ENCODE measurements around the gene KANSL1L. TPM values are rescaled to one million over a fixed set of nuclear protein-coding genes. Genes with fewer than 3 reads are reported as not detected.

KANSL1L gene
- polyA plus RNA-seq, 1 of the 3 experiments (the other 2 are of a cell fraction): 5.5 TPM

DNA sequence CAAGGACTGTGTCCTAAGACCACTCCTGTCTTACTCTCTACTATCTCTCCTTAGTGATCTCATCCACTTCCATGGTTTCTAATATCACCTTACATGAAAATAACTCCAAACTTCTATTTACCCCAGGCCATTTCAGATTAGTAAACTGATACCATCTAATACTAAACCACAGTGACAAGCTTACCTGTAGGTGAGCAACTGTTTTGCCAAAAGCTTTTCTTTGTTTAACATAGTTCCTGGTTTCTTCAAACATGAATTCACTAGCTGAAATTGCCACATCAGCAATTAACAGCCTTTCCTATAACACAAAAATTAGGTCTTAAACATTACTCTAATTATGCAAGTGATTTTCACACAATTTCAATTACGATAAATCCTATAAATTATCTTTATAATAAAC is 31.9 kb upstream of the KANSL1L start:
- H3K4me3 ChIP-seq (ENCODE audit: low read depth in 2 of 2, low read length in 1 of 2): no peak overlapping the region
- POLR2A ChIA-PET: no interaction called here

GRCh38 chr2:210199854-210200253 is 28.6 kb upstream of the KANSL1L start:
- H3K4me3 ChIP-seq (ENCODE audit: low read depth in 2 of 2, low read length in 1 of 2): no peak overlapping the region
- ChIA-PET CTCF (interaction anchor here (1.5 to 1.9 kb wide), 8 partner anchors 8 to 866 kb away, joined by 4 to 15 read pairs (median 8); no protein-coding TSS in a partner anchor), POLR2A (no interaction called here)
- H3K27ac ChIP-seq (ENCODE audit: low read depth in 2 of 2, low read length in 1 of 2): no peak overlapping the region
- no peaks in the 10 kb centered on the region for H3K27me3 ChIP-seq (ENCODE audit: insufficient read depth)
- no peaks in the 10 kb centered on the region for H4K20me1 ChIP-seq (ENCODE audit: insufficient read depth)
- H3K9me3 ChIP-seq: no peaks in the 10 kb centered on the region
- H3K79me2 ChIP-seq (ENCODE audit: insufficient read depth): no peaks in the 10 kb centered on the region
- no peaks in the 10 kb centered on the region for H3K9me2 ChIP-seq
- no peak overlapping the region for H3K9ac ChIP-seq
- TF ChIP-seq, protein P1, sequence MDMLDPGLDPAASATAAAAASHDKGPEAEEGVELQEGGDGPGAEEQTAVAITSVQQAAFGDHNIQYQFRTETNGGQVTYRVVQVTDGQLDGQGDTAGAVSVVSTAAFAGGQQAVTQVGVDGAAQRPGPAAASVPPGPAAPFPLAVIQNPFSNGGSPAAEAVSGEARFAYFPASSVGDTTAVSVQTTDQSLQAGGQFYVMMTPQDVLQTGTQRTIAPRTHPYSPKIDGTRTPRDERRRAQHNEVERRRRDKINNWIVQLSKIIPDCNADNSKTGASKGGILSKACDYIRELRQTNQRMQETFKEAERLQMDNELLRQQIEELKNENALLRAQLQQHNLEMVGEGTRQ (IDR thresholded peaks at IDR 0.05; ENCODE audit: borderline replicate concordance, low read depth, low read length): no peak
- TF ChIP-seq TEAD4 (IDR thresholded peaks at IDR 0.05; ENCODE audit: borderline replicate concordance, insufficient read depth) (no peak), MXI1 (IDR thresholded peaks at IDR 0.05; ENCODE audit: low read depth, low read length) (no peak), TAF1 (IDR thresholded peaks at IDR 0.05; ENCODE audit: borderline replicate concordance, low read depth, low read length) (no peak)
- TF ChIP-seq, protein P2, sequence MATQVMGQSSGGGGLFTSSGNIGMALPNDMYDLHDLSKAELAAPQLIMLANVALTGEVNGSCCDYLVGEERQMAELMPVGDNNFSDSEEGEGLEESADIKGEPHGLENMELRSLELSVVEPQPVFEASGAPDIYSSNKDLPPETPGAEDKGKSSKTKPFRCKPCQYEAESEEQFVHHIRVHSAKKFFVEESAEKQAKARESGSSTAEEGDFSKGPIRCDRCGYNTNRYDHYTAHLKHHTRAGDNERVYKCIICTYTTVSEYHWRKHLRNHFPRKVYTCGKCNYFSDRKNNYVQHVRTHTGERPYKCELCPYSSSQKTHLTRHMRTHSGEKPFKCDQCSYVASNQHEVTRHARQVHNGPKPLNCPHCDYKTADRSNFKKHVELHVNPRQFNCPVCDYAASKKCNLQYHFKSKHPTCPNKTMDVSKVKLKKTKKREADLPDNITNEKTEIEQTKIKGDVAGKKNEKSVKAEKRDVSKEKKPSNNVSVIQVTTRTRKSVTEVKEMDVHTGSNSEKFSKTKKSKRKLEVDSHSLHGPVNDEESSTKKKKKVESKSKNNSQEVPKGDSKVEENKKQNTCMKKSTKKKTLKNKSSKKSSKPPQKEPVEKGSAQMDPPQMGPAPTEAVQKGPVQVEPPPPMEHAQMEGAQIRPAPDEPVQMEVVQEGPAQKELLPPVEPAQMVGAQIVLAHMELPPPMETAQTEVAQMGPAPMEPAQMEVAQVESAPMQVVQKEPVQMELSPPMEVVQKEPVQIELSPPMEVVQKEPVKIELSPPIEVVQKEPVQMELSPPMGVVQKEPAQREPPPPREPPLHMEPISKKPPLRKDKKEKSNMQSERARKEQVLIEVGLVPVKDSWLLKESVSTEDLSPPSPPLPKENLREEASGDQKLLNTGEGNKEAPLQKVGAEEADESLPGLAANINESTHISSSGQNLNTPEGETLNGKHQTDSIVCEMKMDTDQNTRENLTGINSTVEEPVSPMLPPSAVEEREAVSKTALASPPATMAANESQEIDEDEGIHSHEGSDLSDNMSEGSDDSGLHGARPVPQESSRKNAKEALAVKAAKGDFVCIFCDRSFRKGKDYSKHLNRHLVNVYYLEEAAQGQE (IDR thresholded peaks at IDR 0.05; ENCODE audit: low read depth, low read length): no peak
- H3F3A ChIP-seq (replicated peaks; ENCODE audit: insufficient read depth): no peaks in the 10 kb centered on the region
- 63% methylated on average over 3 of the region's 3 CpGs for WGBS (ENCODE audit: low lambda C conversion rate)
- no peak overlapping the region for H3K4me2 ChIP-seq
- H3K4me1 ChIP-seq (ENCODE audit: control insufficient read depth in 1 of 2, insufficient read depth in 2 of 2, low read depth in 1 of 2, low read length in 1 of 2): peaks cover 4 to 7% of the 10 kb centered on the region in 2 experiments; a peak in 3 of 4 replicates
- DNase-seq: no peak
- no peaks in the 10 kb centered on the region for H3K36me3 ChIP-seq (replicated peaks in 1 of 2; ENCODE audit: control insufficient read depth in 1 of 2, insufficient read depth in 2 of 2, low read length in 1 of 2)
- H2AFZ ChIP-seq (ENCODE audit: low read depth): no peak overlapping the region

More for the DNA sequence above, 31.9 kb upstream of the KANSL1L start:
- no peaks in the 10 kb centered on the region for H3K27me3 ChIP-seq (ENCODE audit: insufficient read depth)
- H3K9ac ChIP-seq: no peak overlapping the region
- WGBS (ENCODE audit: low lambda C conversion rate): 28% methylated on average over 1 of the region's 1 CpG
- no peaks in the 10 kb centered on the region for H3K79me2 ChIP-seq (ENCODE audit: insufficient read depth)
- H2AFZ ChIP-seq (ENCODE audit: low read depth): no peak overlapping the region
- no peaks in the 10 kb centered on the region for H3K9me2 ChIP-seq
- no peaks in the 10 kb centered on the region for H3K9me3 ChIP-seq
- H4K20me1 ChIP-seq (ENCODE audit: insufficient read depth): no peaks in the 10 kb centered on the region
- no peak overlapping the region for H3K27ac ChIP-seq (ENCODE audit: low read depth in 2 of 2, low read length in 1 of 2)
- no peak for DNase-seq
- H3F3A ChIP-seq (replicated peaks; ENCODE audit: insufficient read depth): no peaks in the 10 kb centered on the region
- no peaks in the 10 kb centered on the region for H3K36me3 ChIP-seq (replicated peaks in 1 of 2; ENCODE audit: control insufficient read depth in 1 of 2, insufficient read depth in 2 of 2, low read length in 1 of 2)
- H3K4me2 ChIP-seq: no peak overlapping the region
- H3K4me1 ChIP-seq (ENCODE audit: control insufficient read depth in 1 of 2, insufficient read depth in 2 of 2, low read depth in 1 of 2, low read length in 1 of 2): peaks cover 0 to 3% of the 10 kb centered on the region in 2 experiments; a peak in 2 of 4 replicates
- TF ChIP-seq PBX3 (IDR thresholded peaks at IDR 0.05): no peak
- TF ChIP-seq, protein P3, sequence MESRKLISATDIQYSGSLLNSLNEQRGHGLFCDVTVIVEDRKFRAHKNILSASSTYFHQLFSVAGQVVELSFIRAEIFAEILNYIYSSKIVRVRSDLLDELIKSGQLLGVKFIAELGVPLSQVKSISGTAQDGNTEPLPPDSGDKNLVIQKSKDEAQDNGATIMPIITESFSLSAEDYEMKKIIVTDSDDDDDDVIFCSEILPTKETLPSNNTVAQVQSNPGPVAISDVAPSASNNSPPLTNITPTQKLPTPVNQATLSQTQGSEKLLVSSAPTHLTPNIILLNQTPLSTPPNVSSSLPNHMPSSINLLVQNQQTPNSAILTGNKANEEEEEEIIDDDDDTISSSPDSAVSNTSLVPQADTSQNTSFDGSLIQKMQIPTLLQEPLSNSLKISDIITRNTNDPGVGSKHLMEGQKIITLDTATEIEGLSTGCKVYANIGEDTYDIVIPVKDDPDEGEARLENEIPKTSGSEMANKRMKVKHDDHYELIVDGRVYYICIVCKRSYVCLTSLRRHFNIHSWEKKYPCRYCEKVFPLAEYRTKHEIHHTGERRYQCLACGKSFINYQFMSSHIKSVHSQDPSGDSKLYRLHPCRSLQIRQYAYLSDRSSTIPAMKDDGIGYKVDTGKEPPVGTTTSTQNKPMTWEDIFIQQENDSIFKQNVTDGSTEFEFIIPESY (IDR thresholded peaks at IDR 0.05; ENCODE audit: borderline replicate concordance, low read depth): no peak
- no peak for TF ChIP-seq TAF1 (IDR thresholded peaks at IDR 0.05; ENCODE audit: borderline replicate concordance, low read depth, low read length)
- TF ChIP-seq JUND (IDR thresholded peaks at IDR 0.05): no peak
- no peak for TF ChIP-seq POLR2AphosphoS5 (IDR thresholded peaks at IDR 0.05; ENCODE audit: low read depth, low read length)
- TF ChIP-seq NFIC (IDR thresholded peaks at IDR 0.05; ENCODE audit: borderline replicate concordance): no peak
- TF ChIP-seq USF1 (IDR thresholded peaks at IDR 0.05; ENCODE audit: borderline replicate concordance, low read depth): no peak
- TF ChIP-seq NRF1 (IDR thresholded peaks at IDR 0.05; ENCODE audit: low read depth, low read length): no peak
- TF ChIP-seq ELF1 (IDR thresholded peaks at IDR 0.05): no peak
- TF ChIP-seq EZH2phosphoT487 (IDR thresholded peaks at IDR 0.05; ENCODE audit: borderline replicate concordance, low read depth): no peak
- CTCF ChIA-PET: interaction anchor here (1.0 to 2.0 kb wide), 3 partner anchors 8 to 217 kb away, joined by 3 to 9 read pairs (median 4); no protein-coding TSS in a partner anchor
